Activated CD4-positive, alpha-beta T cell treated with anti-CD3 and anti-CD28 coated beads, Interleukin-2, amount 50 U/mL, for 16 hours (primary cell): ENCODE data around the gene NOSTRIN.

Experiments used
- DNase-seq: peaks from one replicate; pipeline ENCODE4 v3.0.0-alpha.2; 2020

The NOSTRIN gene

GRCh38 chr2:168889635-168890005, 87.2 kb downstream of the NOSTRIN start:
- no peak for DNase-seq

GRCh38 chr2:168890006-168890782, 87.8 kb downstream of the NOSTRIN start, which contains the start of gene SPC25:
Gene SPC25 (minus strand): TSS chr2:168890430. CDS start chr2:168889519, 911 bp downstream.
- DNase-seq: peak; percentile 97

GRCh38 chr2:168892327-168892726, 89.9 kb downstream of the NOSTRIN start:
- DNase-seq: no peak

GRCh38 chr2:168894101-168894500, 91.7 kb downstream of the NOSTRIN start:
- no peak for DNase-seq

- no peak for DNase-seq
Measured at GRCh38 chr2:168894720-168895119, 92.3 kb downstream of the NOSTRIN start.

GRCh38 chr2:168895771-168896170, 93.3 kb downstream of the NOSTRIN start:
- DNase-seq: no peak

DNA sequence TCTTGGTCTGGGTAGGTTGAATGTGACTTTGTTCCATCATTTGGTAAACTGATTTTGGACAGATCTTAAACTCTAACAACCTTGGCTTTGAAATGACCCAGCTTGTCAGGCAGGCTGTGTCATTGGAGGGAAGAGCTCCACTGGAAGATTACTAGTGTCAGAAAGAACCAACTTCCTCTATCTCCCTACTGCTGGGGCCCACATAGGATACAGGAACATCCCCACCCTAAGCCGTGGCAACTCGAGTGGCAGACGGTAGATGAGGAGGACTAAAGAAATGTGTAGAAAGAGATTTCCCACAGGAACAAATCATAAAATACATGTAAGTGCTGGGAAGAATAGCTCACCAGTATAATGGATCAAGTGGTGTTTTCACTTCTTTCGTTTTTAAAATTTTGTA, 94.3 kb downstream of the NOSTRIN start:
- no peak for DNase-seq

DNA sequence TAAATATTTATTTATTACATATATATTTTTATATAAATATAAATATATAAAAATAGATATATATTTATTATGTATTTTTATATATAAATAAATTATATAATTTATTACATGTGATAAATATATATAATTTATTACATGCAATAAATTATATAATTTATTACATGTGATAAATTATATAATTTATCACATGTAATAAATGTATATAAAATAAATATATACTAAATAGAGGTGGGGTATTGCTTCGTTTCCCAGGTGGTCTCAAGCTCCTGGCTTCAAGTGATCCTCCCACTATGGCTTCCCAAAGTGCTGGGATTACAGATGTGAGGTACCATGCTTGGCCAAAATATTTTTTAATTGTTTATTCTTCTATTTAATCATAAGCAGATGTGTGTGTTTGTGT, 95.0 kb downstream of the NOSTRIN start:
- no peak for DNase-seq

- DNase-seq: no peak
Measured at GRCh38 chr2:168901003-168901402, 98.6 kb downstream of the NOSTRIN start, which contains the start of gene G6PC2. Gene G6PC2 (plus strand): TSS chr2:168901291. CDS start chr2:168901332, 41 bp downstream.

DNA sequence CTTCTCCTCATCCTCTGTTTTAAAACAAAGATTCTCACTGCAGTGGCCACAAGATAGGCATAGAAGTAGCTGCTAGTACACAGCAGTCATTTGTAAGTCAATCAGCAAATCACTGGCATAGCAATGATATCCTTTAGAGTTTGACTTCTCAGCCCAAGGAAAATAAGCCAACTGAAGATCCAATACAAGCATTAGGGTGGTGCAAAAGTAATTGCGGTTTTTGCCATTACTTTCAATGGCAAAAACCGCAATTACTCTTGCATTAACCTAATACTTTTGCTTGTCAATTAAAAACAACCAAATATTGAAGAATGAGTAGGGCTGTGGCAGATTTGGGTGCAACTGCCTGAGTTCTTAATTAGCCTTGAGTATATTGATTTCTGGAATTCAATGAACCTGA, 101.5 kb downstream of the NOSTRIN start:
- DNase-seq: no peak

DNA sequence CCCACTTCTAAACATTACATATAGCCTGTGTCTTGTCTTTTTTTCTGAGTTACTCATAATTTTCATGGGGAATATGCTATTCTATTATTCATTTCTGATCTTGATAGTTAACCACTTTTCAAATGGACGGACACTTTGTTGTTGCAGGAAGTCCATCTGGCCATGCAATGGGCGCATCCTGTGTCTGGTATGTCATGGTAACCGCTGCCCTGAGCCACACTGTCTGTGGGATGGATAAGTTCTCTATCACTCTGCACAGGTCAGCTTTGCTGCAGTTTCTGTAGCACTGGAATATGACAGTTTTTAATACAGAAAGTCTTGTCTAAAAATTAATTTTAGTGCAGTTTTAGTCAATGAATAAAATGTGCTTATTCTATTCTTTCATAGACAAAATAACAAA, 101.9 kb downstream of the NOSTRIN start:
- no peak for DNase-seq

- no peak for DNase-seq
Measured at GRCh38 chr2:168907940-168908662, 105.7 kb downstream of the NOSTRIN start.

- DNase-seq: no peak
Measured at GRCh38 chr2:168910330-168910729, 107.9 kb downstream of the NOSTRIN start.

DNA sequence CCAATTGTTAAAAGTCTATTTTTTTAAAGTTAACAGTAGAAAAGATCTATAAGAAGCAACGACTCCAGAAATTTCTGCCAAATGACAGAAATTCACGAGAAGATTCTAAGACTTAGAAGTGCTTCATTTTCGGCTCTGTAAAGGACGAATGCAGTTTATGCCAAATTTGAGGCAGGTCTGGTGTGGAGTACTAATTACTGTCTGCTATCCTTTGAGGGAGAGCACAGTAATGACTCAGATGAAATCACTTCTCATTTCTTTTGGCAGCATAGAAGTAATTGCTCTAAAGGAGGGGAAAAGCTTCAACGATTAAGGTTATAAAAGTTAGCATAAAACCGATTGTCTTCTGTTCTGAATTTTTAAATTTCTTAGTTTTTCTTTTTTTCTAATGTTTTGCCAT, 110.0 kb downstream of the NOSTRIN start:
- no peak for DNase-seq

GRCh38 chr2:168912901-168913369, 110.5 kb downstream of the NOSTRIN start:
- no peak for DNase-seq

GRCh38 chr2:168913495-168913894, 111.1 kb downstream of the NOSTRIN start:
- DNase-seq: no peak
